Measurements from ENCODE around the gene ADAMTS10.
"Not testable (repeated sequence)": the region's sequence is repeated elsewhere in the genome, so short reads cannot be mapped to it uniquely, and the experiment has no call there.

ADAMTS10 gene

GRCh38 chr19:8610041-8610935 is at the start of gene ADAMTS10:
Gene ADAMTS10, minus strand, starts transcription at chr19:8610715. Its CDS starts 5,005 bp downstream, at chr19:8605710.
- DNase-seq (ENCODE audit: low read depth in 3 of 3): peak in 1 of 3 donors; percentile 25

GRCh38 chr19:8659905-8660304 is 49.4 kb upstream of the ADAMTS10 start:
- DNase-seq (ENCODE audit: low read depth in 3 of 3): no peak

- DNase-seq (ENCODE audit: low read depth in 3 of 3): no peak
These were observed 47.4 kb upstream of the ADAMTS10 start for GRCh38 chr19:8657869-8658268.

- no peak for DNase-seq (ENCODE audit: low read depth in 3 of 3)
These were observed 44.8 kb upstream of the ADAMTS10 start for GRCh38 chr19:8655340-8655709.

GRCh38 chr19:8654591-8655339 is 44.2 kb upstream of the ADAMTS10 start:
- DNase-seq (ENCODE audit: low read depth in 3 of 3): peak; percentile 26 to 62 (median 37)

- no peak for DNase-seq (ENCODE audit: low read depth in 3 of 3)
These were observed 37.7 kb upstream of the ADAMTS10 start for GRCh38 chr19:8648240-8648639.

GRCh38 chr19:8643860-8644653 is 33.5 kb upstream of the ADAMTS10 start:
- no peak for DNase-seq (ENCODE audit: low read depth in 3 of 3)

- DNase-seq (ENCODE audit: low read depth in 3 of 3): no peak
These were observed 32.0 kb upstream of the ADAMTS10 start for GRCh38 chr19:8642561-8642960.

- DNase-seq (ENCODE audit: low read depth in 3 of 3): no peak
These were observed 31.5 kb upstream of the ADAMTS10 start for GRCh38 chr19:8641908-8642547.

- DNase-seq (ENCODE audit: low read depth in 3 of 3): no peak
These were observed 30.8 kb upstream of the ADAMTS10 start for GRCh38 chr19:8641221-8641907.

GRCh38 chr19:8640402-8641004 is 30.0 kb upstream of the ADAMTS10 start:
- DNase-seq (ENCODE audit: low read depth in 3 of 3): no peak

- DNase-seq (ENCODE audit: low read depth in 3 of 3): no peak
These were observed 29.4 kb upstream of the ADAMTS10 start for GRCh38 chr19:8639821-8640401.

GRCh38 chr19:8638078-8638619 is 27.6 kb upstream of the ADAMTS10 start:
- DNase-seq (ENCODE audit: low read depth in 3 of 3): no peak

- DNase-seq (ENCODE audit: low read depth in 3 of 3): not testable (repeated sequence)
These were observed 26.6 kb upstream of the ADAMTS10 start for GRCh38 chr19:8637070-8637469.

- DNase-seq (ENCODE audit: low read depth in 3 of 3): no peak
These were observed 24.9 kb upstream of the ADAMTS10 start for GRCh38 chr19:8635422-8635821.

GRCh38 chr19:8631425-8631819 is 20.9 kb upstream of the ADAMTS10 start:
- DNase-seq (ENCODE audit: low read depth in 3 of 3): no peak

GRCh38 chr19:8630796-8631424 is 20.4 kb upstream of the ADAMTS10 start:
- DNase-seq (ENCODE audit: low read depth in 3 of 3): no peak

- DNase-seq (ENCODE audit: low read depth in 3 of 3): no peak
These were observed 19.6 kb upstream of the ADAMTS10 start, which contains the start of gene NFILZ for GRCh38 chr19:8629996-8630683. Gene NFILZ, plus strand, starts transcription at chr19:8630633. Its CDS starts 46,133 bp downstream, at chr19:8676766.

- DNase-seq (ENCODE audit: low read depth in 3 of 3): no peak
These were observed 18.7 kb upstream of the ADAMTS10 start for GRCh38 chr19:8629184-8629583.
